GM21515 (cell line): ENCODE measurements around the gene SEMA6B.

Source experiments
- ATAC-seq: cut with Tn5 transposase; IDR thresholded peaks from one replicate; pipeline ENCODE4 v1.9.1; 2021; ENCODE audit not compliant: unreplicated experiment

SEMA6B gene

DNA sequence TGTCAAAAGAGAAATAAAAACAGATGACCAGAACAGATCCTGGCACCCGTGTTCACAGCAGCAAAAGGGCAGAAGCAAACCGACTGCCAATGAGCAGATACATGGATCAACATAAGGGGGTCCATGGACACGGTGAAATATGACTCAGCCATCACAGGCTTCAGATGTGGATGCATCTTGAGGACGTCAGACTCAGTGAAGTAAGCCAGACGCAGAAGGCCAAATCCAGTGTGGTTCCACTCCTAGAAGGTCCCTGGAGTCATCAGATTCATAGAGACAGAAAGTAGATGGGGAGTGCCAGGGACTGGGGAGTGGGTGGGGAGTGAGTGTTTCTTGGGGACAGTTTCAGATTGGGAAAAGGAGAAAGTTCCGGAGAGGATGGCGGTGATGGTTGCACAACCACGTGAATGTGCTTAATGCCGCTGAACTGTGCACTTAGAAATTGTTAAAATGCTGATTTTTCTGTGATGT is 28.8 kb upstream of the SEMA6B start:
- no peak for ATAC-seq

DNA sequence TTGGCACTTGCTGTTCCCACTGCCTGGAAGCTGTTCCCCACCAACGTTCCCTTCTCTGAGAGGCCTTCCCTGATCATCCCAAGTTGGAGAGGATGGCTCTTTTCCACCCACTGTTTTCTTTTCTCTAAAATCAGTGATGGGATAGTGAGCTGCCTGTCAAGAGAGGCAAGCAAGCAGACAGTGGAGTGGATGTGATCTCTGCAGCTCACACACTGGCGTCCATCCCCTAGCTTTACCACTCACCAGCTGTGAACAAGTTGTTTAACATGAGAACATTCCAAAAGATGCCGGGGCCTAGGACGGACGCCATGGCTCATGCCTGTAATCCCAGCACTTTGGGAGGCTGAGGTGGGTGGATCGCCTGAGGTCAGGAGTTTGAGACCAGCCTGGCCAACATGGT is 28.0 kb upstream of the SEMA6B start:
- ATAC-seq: no peak

DNA sequence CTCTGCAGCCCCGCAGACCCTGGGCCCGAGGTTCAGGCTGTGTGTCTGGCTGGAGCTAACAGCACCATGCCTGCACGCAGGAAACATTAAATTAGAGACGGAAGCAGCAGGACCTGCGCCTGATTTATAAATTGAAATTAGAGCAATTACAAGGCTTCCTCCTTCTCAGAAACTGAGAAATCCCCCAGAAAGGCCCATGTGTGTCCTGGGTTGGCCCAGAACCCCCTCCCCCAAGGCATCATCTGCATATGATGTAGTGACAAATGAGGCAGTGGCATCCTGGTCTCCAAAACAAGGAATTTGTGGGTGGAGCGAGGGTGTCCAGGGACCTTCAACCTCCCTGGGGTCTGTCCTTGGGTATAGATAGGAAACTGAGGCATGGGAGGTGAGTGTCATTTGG is 27.2 kb upstream of the SEMA6B start:
- ATAC-seq: no peak

DNA sequence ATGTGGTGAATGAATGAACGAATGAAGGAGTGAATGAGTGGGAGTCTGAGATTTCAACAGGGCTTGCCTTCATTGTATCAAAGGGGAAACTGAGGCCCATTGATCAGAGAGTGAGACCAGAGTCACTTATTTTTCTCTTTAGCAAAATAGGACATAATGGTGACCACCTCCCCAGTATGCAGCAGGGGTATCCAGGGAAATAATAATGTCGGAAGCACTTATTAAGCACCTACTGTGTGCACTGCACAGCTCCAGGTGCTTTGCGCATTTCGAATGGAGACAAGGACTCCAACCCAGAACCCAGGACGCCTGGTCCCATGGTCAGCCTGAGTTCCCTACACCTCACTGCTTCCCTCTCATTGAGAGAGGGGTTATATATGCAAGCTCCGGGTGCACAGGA is 26.8 kb upstream of the SEMA6B start:
- ATAC-seq: no peak

- no peak for ATAC-seq
Observed at GRCh38 chr19:4585556-4585955, 26.1 kb upstream of the SEMA6B start.

GRCh38 chr19:4584670-4585460 is 25.4 kb upstream of the SEMA6B start:
- ATAC-seq: no peak

GRCh38 chr19:4583961-4584669 is 24.6 kb upstream of the SEMA6B start:
- ATAC-seq: no peak

GRCh38 chr19:4582980-4583842 is 23.7 kb upstream of the SEMA6B start:
- no peak for ATAC-seq

GRCh38 chr19:4581666-4582553 is 22.4 kb upstream of the SEMA6B start:
- no peak for ATAC-seq

DNA sequence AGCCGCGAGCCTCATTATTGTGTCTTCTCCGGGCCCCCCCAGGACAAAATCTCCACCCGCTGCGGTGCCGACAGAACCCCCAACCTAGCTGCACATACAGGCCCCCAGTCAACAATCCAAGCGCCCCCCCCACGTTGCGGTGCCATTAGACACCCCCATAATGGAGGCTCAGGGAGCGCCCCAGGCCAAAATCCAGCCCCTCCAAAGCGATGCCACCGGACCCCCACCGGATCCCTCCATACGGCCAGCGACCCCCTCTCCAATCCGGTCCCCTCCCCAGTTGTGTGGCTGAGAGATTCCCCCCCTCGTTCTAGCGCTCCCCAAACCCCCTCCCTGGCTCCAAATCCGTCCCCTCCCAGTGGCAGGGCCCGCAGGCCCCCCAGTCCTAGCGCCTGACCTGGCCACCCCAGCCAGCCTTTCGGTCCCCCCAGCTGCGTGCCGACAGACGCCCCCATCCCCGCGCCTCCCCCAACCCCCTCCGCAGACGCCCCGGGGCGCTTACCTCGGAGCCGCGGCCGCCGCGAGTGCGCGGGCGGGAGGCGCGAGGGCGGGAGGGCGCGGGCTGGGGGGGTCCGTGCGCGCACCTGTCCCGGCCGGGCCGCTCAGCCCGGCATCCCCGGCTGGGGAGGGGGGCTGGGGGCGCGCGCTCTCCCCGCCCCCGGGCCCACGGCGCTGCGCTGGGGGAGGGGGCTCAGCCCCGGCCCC is 21.6 kb upstream of the SEMA6B start:
- ATAC-seq: no peak

DNA sequence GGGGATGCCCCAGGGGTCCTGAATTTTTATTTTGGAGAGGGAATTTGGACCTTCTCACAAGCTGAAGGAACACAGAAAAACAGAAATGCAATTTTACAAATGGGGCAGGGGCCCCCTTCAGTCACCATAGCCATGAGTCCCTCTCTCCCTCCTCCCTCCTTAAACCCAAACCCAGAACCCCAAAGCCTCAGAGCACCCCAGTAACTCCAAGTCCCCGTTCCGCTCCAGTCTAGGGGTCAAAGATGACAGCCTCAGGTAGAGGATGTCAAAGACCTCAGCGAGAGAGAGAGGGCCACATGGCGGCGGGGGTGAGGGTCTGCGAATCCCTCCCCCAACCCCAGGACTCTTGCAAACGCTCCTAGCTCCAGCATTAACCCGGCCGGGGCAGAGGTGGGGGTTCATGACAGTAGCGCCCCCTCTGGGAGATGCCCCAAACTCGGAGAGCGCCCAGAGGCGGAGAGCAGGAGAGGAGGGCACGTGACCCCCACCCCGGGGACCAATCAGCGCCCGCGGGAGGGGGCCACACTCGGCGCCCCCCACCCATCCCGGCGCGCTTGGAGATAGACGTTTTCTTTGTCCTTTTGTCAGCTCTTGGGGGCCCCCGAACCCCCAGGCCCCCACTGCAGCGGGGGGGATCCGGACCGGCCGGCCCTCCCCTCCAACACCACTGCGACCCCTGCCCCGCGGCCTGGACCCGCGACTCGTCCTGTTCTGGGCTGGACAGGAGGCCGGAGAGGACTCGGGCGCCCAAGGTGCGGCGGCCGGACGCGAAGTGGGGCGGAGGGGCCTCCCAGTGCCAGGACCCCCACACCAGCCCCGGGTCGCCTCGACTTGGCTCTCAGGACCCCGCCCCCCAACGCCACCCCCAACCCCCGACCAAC is 20.8 kb upstream of the SEMA6B start:
- ATAC-seq: no peak

GRCh38 chr19:4579389-4579788 is 19.9 kb upstream of the SEMA6B start:
- no peak for ATAC-seq

- ATAC-seq: no peak
Observed at GRCh38 chr19:4578552-4579248, 19.2 kb upstream of the SEMA6B start.

DNA sequence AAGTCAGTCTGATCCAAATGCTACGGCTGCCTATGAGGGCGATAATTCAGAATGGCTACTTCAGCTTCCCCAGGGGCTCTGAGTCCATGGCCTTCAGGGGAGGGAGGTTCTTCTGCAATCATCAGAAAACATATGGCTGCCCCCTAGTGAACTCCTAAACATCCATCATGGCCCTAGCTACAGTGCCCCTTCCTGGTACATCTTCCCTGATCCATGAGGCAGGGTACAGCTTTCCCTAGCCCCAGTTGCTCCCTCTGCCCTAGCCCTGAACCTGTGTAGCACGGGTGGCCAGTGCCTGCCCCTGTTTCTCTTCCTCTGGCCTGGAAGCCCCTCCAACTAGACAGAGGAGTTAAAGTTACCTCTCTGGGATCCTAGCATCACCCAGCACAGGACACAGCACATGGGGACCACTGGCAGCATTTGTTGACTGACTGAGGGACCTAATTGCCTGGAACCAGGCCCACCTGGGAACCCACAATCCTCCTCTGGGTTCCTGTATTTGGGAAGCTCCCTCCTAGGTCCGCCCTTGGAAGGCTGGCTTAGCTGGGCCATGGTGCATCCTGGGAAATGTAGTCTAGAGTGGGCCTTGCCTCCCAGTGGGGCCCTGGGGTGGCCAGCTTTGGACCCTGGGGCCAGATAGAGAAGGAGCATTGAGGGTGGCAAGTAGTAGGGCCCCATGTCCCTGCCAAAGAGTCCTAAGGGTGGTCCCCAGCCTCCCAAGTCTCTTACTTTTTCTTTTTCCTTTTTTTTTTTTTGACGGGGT is 17.7 kb upstream of the SEMA6B start:
- ATAC-seq: no peak

DNA sequence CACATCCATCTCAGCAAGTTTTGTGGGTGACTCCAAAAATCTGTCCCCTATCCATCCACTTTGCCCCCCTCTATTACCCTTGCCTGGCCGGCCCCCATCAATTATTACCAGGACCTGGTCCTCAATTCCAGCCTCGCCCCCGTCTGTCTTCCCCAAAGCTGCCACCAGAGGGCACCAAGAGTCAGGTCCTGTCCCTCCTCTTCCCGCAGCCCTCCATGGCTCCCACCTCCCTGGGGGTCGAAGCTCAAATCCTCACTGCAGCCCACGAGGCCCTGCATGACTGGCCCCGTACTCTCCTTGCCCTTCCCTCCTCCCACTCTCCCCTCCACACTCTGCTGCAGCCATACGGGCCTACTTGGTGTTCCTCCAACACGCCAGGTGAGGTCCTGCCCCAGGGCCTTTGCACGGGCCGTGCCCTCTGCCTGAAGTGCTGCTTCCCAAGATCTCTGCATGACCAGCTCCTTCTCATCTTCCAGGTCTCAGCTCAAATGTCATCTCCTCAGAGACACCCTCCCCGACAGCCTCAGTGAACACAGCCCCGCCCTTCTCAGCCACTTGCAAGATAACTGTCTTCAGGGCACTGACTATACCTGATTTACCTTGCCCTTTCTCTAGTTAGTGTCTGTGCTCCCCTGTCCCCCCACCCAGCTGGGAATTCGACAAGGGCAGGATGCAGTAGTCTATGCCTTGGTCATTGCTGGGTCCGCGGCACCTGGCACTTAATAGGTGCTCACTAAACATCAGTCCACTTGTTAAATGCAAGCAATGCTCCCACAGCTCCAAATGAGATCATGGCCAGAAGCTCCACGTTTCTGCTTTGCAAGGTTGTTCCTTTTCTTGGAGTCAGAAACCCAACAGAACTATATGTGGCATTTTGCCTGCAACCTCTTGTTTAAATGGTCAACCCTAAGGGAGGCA is 16.8 kb upstream of the SEMA6B start:
- ATAC-seq: no peak

- no peak for ATAC-seq
Observed at GRCh38 chr19:4575267-4576015, 16.0 kb upstream of the SEMA6B start.
